Type B pancreatic cell (in vitro differentiated cells): ENCODE results near the gene DTNA. TPM values are rescaled to one million over a fixed set of nuclear protein-coding genes. Genes with fewer than 3 reads are reported as not detected.

Source experiments
- DNase-seq: peaks from one replicate; pipeline ENCODE4 v3.0.0; 2021; ENCODE audit warnings: mixed read lengths; ENCODE audit not compliant: unreplicated experiment; ENCODE audit errors: extremely low spot score
- H3K27ac Mint-ChIP-seq: 2 replicates; pipeline ENCODE4 v1.8.0; 2021; ENCODE audit warnings: mild to moderate bottlenecking, mixed read lengths
- H3K27me3 Mint-ChIP-seq: 2 replicates; pipeline ENCODE4 v1.8.0; 2021; ENCODE audit warnings: mixed read lengths
- H3K36me3 Mint-ChIP-seq: 2 replicates; pipeline ENCODE4 v1.8.0; 2021; ENCODE audit warnings: mixed read lengths
- H3K4me1 Mint-ChIP-seq: one replicate; pipeline ENCODE4 v1.8.0; 2021; ENCODE audit warnings: mixed read lengths; ENCODE audit not compliant: unreplicated experiment
- H3K4me3 Mint-ChIP-seq: 2 replicates; pipeline ENCODE4 v1.8.0; 2021; ENCODE audit warnings: mild to moderate bottlenecking, mixed read lengths
- H3K9me3 Mint-ChIP-seq: 2 replicates; pipeline ENCODE4 v1.8.0; 2021; ENCODE audit warnings: mixed read lengths
- CTCF ChIP-seq: fragments of 200-600 bp; sonication (generic); conservative IDR thresholded peaks from 2 replicates; pipeline ENCODE4 v1.5.0; 2021; ENCODE audit warnings: antibody characterized with exemption, mild to moderate bottlenecking
- total RNA-seq: library from RNA; stranded (reverse); gene quantifications from 2 replicates; pipeline ENCODE4 v1.2.1, GENCODE V29; 2021; ENCODE audit warnings: low replicate concordance

The DTNA gene
- total RNA-seq, 1 donor from 2014 or later: 23.6 TPM

GRCh38 chr18:34691614-34692013 is 18.5 kb upstream of the DTNA start:
- H3K4me1 Mint-ChIP-seq: peaks cover 12% of the 10 kb centered on the region
- no peak overlapping the region for H3K27ac Mint-ChIP-seq
- DNase-seq: no peak
- no peaks in the 10 kb centered on the region for H3K27me3 Mint-ChIP-seq
- H3K4me3 Mint-ChIP-seq: no peak overlapping the region
- no peak for TF ChIP-seq CTCF
- no peaks in the 10 kb centered on the region for H3K9me3 Mint-ChIP-seq
- no peaks in the 10 kb centered on the region for H3K36me3 Mint-ChIP-seq

GRCh38 chr18:34694591-34695165 is 15.4 kb upstream of the DTNA start:
- no peak for DNase-seq
- TF ChIP-seq CTCF: no peak
- no peaks in the 10 kb centered on the region for H3K36me3 Mint-ChIP-seq
- no peaks in the 10 kb centered on the region for H3K27me3 Mint-ChIP-seq
- peaks cover 19% of the 10 kb centered on the region for H3K4me1 Mint-ChIP-seq
- peaks cover 6% of the 10 kb centered on the region for H3K9me3 Mint-ChIP-seq
- no peak overlapping the region for H3K27ac Mint-ChIP-seq
- no peak overlapping the region for H3K4me3 Mint-ChIP-seq

GRCh38 chr18:34695310-34695709 is 14.8 kb upstream of the DTNA start:
- DNase-seq: no peak
- no peak for TF ChIP-seq CTCF
- H3K9me3 Mint-ChIP-seq: peaks cover 6% of the 10 kb centered on the region
- no peak overlapping the region for H3K4me3 Mint-ChIP-seq
- no peaks in the 10 kb centered on the region for H3K27me3 Mint-ChIP-seq
- peaks cover 19% of the 10 kb centered on the region for H3K4me1 Mint-ChIP-seq
- no peaks in the 10 kb centered on the region for H3K36me3 Mint-ChIP-seq
- H3K27ac Mint-ChIP-seq: no peak overlapping the region

GRCh38 chr18:34696671-34697070 is 13.4 kb upstream of the DTNA start:
- H3K36me3 Mint-ChIP-seq: no peaks in the 10 kb centered on the region
- no peak for DNase-seq
- peaks cover 6% of the 10 kb centered on the region for H3K9me3 Mint-ChIP-seq
- no peak overlapping the region for H3K4me3 Mint-ChIP-seq
- no peak for TF ChIP-seq CTCF
- no peaks in the 10 kb centered on the region for H3K27me3 Mint-ChIP-seq
- no peak overlapping the region for H3K27ac Mint-ChIP-seq
- H3K4me1 Mint-ChIP-seq: peaks cover 19% of the 10 kb centered on the region

- no peak overlapping the region for H3K27ac Mint-ChIP-seq
- peaks cover 19% of the 10 kb centered on the region for H3K4me1 Mint-ChIP-seq
- TF ChIP-seq CTCF: no peak
- no peak overlapping the region for H3K4me3 Mint-ChIP-seq
- no peaks in the 10 kb centered on the region for H3K27me3 Mint-ChIP-seq
- DNase-seq: no peak
- no peaks in the 10 kb centered on the region for H3K36me3 Mint-ChIP-seq
- peaks cover 6% of the 10 kb centered on the region for H3K9me3 Mint-ChIP-seq
These were observed 12.9 kb upstream of the DTNA start for GRCh38 chr18:34697233-34697632.

GRCh38 chr18:34697891-34698290 is 12.2 kb upstream of the DTNA start:
- Mint-ChIP-seq H3K9me3 (peaks cover 6% of the 10 kb centered on the region), H3K4me1 (peaks cover 19% of the 10 kb centered on the region), H3K4me3 (no peak overlapping the region), H3K27ac (no peak overlapping the region), H3K36me3 (no peaks in the 10 kb centered on the region), H3K27me3 (no peaks in the 10 kb centered on the region)
- TF ChIP-seq CTCF: no peak
- DNase-seq: no peak
